Measurements from ENCODE around the gene ORC3.

The ORC3 gene

DNA sequence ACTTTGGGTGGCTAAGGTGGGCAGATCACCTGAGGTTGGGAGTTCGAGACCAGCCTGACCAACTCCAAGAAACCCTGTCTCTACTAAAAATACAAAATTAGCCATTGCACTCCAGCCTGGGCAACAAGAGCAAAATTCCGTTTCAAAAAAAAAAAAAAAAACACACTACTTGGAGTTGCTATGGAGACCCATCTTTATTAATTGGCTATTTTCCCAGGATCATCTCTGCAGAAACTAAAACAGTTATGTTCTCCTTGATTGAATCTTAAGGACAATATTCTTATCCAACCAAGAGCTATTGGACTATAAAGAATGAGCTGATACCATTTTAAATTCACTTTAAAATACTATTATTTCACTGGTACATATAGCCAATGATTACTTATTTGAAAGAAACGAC is 97.4 kb downstream of the ORC3 start:
- TF ChIP-seq, protein P1, sequence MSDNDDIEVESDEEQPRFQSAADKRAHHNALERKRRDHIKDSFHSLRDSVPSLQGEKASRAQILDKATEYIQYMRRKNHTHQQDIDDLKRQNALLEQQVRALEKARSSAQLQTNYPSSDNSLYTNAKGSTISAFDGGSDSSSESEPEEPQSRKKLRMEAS (IDR thresholded peaks at IDR 0.05): no peak
- TF ChIP-seq CREB1 (IDR thresholded peaks at IDR 0.05; ENCODE audit: low read depth) (no peak), ZBTB7A (IDR thresholded peaks at IDR 0.05; ENCODE audit: low read depth) (no peak)

DNA sequence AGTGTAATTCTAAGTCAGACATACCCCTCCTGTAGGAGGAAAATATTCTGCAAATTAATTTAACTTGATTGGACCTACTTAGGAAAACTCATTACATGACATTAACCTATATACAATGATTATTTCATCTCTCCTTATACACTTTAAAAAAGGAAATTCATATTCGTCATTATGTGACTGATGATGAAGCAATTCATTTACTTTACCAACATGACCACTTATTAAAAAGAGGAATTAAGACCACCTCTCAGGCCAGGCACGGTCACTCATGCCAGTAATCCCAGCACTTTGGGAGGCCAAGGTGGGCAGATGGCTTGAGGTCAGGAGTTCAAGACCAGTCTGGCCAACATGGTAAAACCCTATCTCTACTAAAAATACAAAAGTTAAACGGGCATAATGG is 100.5 kb downstream of the ORC3 start:
- TF ChIP-seq RAD21 (IDR thresholded peaks at IDR 0.05; ENCODE audit: low read depth) (no peak), TAF1 (IDR thresholded peaks at IDR 0.05; ENCODE audit: low read depth) (no peak), NFIC (IDR thresholded peaks at IDR 0.05) (no peak), TCF12 (IDR thresholded peaks at IDR 0.05; ENCODE audit: low read depth) (no peak), CEBPB (IDR thresholded peaks at IDR 0.05) (no peak), EGR1 (IDR thresholded peaks at IDR 0.05) (no peak), ZBTB7A (IDR thresholded peaks at IDR 0.05; ENCODE audit: low read depth) (no peak), EP300 (IDR thresholded peaks at IDR 0.05; ENCODE audit: borderline replicate concordance) (no peak), CREB1 (IDR thresholded peaks at IDR 0.05; ENCODE audit: low read depth) (no peak), TEAD4 (IDR thresholded peaks at IDR 0.05) (no peak)
- TF ChIP-seq, protein P2, sequence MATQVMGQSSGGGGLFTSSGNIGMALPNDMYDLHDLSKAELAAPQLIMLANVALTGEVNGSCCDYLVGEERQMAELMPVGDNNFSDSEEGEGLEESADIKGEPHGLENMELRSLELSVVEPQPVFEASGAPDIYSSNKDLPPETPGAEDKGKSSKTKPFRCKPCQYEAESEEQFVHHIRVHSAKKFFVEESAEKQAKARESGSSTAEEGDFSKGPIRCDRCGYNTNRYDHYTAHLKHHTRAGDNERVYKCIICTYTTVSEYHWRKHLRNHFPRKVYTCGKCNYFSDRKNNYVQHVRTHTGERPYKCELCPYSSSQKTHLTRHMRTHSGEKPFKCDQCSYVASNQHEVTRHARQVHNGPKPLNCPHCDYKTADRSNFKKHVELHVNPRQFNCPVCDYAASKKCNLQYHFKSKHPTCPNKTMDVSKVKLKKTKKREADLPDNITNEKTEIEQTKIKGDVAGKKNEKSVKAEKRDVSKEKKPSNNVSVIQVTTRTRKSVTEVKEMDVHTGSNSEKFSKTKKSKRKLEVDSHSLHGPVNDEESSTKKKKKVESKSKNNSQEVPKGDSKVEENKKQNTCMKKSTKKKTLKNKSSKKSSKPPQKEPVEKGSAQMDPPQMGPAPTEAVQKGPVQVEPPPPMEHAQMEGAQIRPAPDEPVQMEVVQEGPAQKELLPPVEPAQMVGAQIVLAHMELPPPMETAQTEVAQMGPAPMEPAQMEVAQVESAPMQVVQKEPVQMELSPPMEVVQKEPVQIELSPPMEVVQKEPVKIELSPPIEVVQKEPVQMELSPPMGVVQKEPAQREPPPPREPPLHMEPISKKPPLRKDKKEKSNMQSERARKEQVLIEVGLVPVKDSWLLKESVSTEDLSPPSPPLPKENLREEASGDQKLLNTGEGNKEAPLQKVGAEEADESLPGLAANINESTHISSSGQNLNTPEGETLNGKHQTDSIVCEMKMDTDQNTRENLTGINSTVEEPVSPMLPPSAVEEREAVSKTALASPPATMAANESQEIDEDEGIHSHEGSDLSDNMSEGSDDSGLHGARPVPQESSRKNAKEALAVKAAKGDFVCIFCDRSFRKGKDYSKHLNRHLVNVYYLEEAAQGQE (IDR thresholded peaks at IDR 0.05; ENCODE audit: low read depth): no peak
- TF ChIP-seq, protein P1 (IDR thresholded peaks at IDR 0.05): no peak
- TF ChIP-seq, protein P3, sequence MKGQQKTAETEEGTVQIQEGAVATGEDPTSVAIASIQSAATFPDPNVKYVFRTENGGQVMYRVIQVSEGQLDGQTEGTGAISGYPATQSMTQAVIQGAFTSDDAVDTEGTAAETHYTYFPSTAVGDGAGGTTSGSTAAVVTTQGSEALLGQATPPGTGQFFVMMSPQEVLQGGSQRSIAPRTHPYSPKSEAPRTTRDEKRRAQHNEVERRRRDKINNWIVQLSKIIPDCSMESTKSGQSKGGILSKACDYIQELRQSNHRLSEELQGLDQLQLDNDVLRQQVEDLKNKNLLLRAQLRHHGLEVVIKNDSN (IDR thresholded peaks at IDR 0.05): no peak

DNA sequence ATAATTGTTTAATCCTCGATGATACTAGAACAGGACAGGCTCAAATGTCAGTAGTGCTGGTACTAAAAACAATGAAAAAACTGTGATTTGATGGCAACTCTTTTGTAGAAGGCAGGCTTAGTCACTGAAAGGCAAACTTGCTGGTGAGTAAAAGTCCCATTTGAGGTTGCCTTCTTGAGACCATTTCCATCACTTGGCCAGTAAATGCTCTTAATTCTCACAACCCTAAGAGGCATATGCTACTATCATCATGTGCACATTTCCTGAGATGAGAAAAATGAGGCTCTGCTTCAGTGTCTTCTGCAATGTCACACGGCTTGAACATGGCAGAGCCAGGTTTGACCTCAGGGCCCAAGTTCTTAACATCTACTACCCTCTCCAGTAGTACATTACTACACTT is 102.2 kb downstream of the ORC3 start:
- TF ChIP-seq NFIC (IDR thresholded peaks at IDR 0.05) (no peak), RAD21 (IDR thresholded peaks at IDR 0.05; ENCODE audit: low read depth) (no peak), EGR1 (IDR thresholded peaks at IDR 0.05) (no peak), YY1 (IDR thresholded peaks at IDR 0.05; ENCODE audit: low read depth) (no peak), CREB1 (IDR thresholded peaks at IDR 0.05; ENCODE audit: low read depth) (no peak), FOXM1 (IDR thresholded peaks at IDR 0.05; ENCODE audit: borderline replicate concordance, low read depth) (no peak)
- TF ChIP-seq, protein P3 (IDR thresholded peaks at IDR 0.05): no peak

- TF ChIP-seq YY1 (IDR thresholded peaks at IDR 0.05; ENCODE audit: low read depth) (no peak), EGR1 (IDR thresholded peaks at IDR 0.05) (no peak), FOXM1 (IDR thresholded peaks at IDR 0.05; ENCODE audit: borderline replicate concordance, low read depth) (no peak), TCF12 (IDR thresholded peaks at IDR 0.05; ENCODE audit: low read depth) (no peak), NFIC (IDR thresholded peaks at IDR 0.05) (no peak), TAF1 (IDR thresholded peaks at IDR 0.05; ENCODE audit: low read depth) (no peak), TEAD4 (IDR thresholded peaks at IDR 0.05) (no peak), ZBTB7A (IDR thresholded peaks at IDR 0.05; ENCODE audit: low read depth) (no peak), CEBPB (IDR thresholded peaks at IDR 0.05) (no peak), RAD21 (IDR thresholded peaks at IDR 0.05; ENCODE audit: low read depth) (no peak), EP300 (IDR thresholded peaks at IDR 0.05; ENCODE audit: borderline replicate concordance) (no peak), CREB1 (IDR thresholded peaks at IDR 0.05; ENCODE audit: low read depth) (no peak)
- TF ChIP-seq, protein P1 (IDR thresholded peaks at IDR 0.05): no peak
- TF ChIP-seq, protein P2 (IDR thresholded peaks at IDR 0.05; ENCODE audit: low read depth): no peak
- TF ChIP-seq, protein P3 (IDR thresholded peaks at IDR 0.05): no peak
These were observed 107.9 kb downstream of the ORC3 start for GRCh38 chr6:87697581-87698546.

DNA sequence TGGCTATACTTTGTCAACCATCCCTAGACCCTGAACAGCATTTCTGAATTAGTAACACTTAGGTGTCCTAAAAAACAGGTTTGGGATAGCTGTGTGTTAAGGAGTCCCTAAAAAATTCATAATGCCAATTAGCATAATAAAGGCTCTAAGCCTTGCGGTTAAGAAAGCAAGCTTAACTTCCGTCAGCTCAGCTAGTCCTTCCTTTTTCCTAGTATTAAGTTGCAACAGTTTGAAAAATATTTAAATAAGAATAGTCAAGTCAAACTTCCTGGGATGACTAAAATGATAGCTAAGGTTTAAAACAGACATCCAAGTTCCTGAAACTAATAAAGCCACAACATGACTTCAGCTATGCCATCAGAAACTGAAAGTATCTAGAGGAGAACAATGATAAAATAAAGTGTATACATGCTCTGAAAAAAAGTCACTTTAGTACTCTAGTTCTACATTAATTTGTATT is 108.6 kb downstream of the ORC3 start:
- TF ChIP-seq, protein P2 (IDR thresholded peaks at IDR 0.05; ENCODE audit: low read depth): no peak
- TF ChIP-seq FOXM1 (IDR thresholded peaks at IDR 0.05; ENCODE audit: borderline replicate concordance, low read depth): no peak
- TF ChIP-seq RAD21 (IDR thresholded peaks at IDR 0.05; ENCODE audit: low read depth): no peak
- no peak for TF ChIP-seq CREB1 (IDR thresholded peaks at IDR 0.05; ENCODE audit: low read depth)
- TF ChIP-seq EGR1 (IDR thresholded peaks at IDR 0.05): no peak
- TF ChIP-seq TEAD4 (IDR thresholded peaks at IDR 0.05): no peak
- no peak for TF ChIP-seq EP300 (IDR thresholded peaks at IDR 0.05; ENCODE audit: borderline replicate concordance)
- TF ChIP-seq ZBTB7A (IDR thresholded peaks at IDR 0.05; ENCODE audit: low read depth): no peak
- no peak for TF ChIP-seq YY1 (IDR thresholded peaks at IDR 0.05; ENCODE audit: low read depth)
- TF ChIP-seq, protein P1 (IDR thresholded peaks at IDR 0.05): no peak
- TF ChIP-seq, protein P3 (IDR thresholded peaks at IDR 0.05): no peak
